Stimulated activated CD8-positive, alpha-beta memory T cell treated with anti-CD3 and anti-CD28 coated beads, Interleukin-4, amount 100 ng/mL, for 4 hours (primary cell): ENCODE measurements around the gene CLINT1.
"Not testable (repeated sequence)": the region's sequence is repeated elsewhere in the genome, so short reads cannot be mapped to it uniquely, and the experiment has no call there.

Experiments used
- DNase-seq, 2 donors: peaks; one replicate each; pipeline ENCODE4 v3.0.0-alpha.2; 2020; ENCODE audit warnings: low read depth in 2 of 2, low spot score in 1 of 2

CLINT1 gene

DNA sequence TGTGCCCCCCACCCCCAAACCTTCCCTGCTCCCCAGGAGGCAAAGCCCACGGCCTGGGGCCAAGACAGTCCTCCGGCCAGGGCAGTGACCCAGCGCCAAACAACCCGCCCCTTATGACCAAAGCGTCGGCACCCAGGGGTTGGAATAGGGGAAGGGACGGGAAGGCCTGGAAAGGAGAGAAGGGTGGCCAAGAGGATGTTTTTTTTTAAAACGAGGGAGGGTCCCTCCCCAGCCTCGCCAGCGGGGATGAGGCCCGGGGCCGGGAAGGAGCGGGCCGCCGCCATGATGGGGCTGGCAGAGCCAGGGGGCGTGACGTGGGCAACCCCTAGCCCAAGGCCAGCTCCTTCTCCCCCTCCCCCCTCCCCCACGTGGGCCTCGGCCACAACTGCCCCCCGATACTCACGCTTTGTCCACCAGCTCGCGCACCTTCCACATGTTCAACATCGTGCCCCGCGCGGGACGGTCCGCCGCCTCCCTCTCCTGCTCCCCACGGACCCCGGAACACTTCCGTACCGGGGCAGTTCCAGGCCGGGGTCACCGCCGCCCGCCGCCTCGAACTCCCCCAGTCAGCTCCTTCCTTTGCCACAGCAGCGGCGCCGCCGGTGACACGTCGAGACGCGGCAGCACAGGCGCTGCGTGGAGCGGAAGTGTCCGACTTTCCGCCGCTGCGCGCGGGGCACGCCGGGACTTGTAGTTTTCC, at the start of gene CLINT1:
Gene CLINT1 (minus strand): TSS at position 619 of the 700 bp plus-strand sequence. CDS start 175 bp downstream, at position 444.
- DNase-seq = peak; percentile 66 to 74

- DNase-seq = no peak
Measured at GRCh38 chr5:157908459-157908858, 49.5 kb upstream of the CLINT1 start.

- DNase-seq = no peak
Measured at GRCh38 chr5:157907479-157907878, 48.5 kb upstream of the CLINT1 start.

GRCh38 chr5:157903117-157903450, 44.1 kb upstream of the CLINT1 start:
- no peak for DNase-seq

GRCh38 chr5:157902449-157903116, 43.6 kb upstream of the CLINT1 start:
- DNase-seq = no peak

GRCh38 chr5:157900644-157901043, 41.7 kb upstream of the CLINT1 start:
- no peak for DNase-seq

GRCh38 chr5:157893611-157894010, 34.7 kb upstream of the CLINT1 start:
- no peak for DNase-seq

DNA sequence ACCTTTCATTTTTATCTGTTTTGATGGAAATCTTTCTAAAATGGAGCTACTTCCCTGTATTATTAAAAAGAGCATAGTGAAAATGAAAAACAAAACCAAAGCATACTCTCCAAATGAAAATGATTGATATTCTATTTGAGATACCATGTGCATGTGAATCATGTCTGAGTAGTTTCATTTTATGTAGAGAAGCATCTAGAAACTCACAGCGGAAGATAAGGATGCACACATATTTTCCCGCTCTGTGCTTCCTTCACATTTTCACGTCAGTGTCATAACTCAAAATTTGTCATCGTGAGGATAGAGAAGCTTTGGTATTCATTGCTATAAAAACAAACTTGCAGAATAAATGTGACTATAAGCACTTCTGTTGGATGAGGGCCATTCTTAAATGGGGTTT, 34.0 kb upstream of the CLINT1 start:
- no peak for DNase-seq

DNA sequence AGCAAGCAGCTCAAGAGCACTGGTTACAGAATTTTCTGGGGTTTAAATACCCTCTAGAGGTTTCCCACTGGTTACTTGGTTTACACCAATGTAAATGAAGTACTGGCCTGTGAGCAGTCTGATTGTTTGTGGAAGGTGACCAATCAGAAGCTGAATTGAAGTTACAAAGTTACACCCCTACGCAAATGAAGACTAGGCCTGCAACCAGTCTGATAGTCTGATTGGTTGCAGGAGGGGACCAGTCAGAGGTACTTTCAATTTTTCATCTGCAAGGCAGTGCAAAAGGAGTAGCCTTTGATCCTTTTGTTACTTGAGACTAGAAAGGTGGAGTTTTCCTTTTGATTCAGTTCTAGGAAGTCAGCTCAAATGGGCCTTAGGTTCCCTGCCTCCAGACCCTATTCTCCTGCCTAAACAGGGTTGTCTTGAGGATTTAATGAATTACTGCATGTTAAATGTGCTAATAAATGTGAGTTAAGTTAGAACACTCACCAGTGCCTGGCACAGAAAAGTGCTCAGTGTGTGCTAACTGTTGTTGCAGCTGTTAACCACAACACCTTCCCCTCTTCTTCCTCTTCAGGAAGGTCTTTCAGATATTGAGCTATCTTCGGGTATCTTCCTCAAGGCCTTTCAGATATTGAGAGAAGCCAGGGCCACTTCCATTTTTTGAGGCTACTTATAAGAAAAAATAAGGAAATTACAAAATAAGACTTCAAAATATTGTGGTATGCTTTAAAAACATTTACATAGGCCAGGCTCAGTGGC, 32.1 kb upstream of the CLINT1 start:
- DNase-seq = no peak

DNA sequence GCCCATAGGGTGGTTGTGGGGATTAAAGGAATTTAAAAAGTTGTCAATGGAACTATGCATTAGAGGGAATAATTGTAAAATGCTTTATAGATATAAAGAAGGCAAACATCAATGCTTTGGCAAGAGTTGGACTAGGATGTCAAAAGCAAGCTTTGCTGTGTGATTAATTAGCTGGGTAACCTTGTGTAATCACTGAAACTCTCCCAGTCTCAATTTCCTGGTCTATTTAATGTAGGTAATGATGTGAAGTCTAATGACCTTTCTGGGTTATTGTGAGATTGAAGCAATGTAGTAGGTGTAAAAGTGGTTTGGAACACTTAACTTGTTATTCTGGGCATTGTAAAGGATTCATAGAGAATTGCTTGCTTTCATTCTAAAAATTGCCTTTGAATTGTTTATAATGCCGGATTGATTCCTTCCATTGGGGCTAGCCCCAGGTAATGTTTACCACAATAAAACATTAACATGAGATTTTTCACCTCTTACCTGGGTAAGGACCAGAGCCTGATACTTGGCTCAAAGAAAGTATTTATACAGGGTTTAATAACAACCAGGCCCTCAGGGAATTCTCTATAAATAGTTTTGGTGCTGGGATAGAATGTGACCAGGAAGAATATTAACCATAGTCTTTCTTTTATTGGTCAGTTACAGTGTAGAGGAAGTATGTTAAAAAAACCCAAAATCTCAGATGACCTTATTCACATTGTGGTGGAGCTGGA, 30.0 kb upstream of the CLINT1 start:
- no peak for DNase-seq

DNA sequence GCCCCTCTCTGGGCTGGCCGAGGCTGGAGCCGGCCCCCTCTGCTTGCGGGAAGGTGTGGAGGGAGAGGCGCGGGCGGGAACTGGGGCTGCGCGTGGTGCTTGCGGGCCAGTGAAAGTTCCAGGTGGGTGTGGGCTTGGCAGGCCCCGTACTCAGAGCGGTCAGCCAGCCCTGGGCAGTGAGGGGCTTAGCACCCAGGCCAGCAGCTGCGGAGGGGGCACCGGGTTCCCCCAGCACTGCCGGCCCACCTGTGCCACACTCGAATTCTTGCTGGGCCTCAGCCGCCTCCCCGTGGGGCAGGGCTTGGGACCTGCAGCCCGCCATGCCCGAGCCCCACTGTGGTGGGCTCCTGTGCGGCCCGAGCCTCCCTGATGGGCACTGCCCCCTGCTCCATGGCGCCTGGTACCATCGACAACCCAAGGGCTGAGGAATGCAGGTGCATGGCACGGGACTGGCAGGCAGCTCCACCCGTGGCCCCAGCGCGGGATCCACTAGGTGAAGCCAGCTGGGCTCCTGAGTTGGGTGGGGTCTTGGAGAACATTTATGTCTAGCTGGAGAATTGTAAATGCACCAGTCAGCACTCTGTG, 27.9 kb upstream of the CLINT1 start:
- no peak for DNase-seq

GRCh38 chr5:157885051-157885450, 26.1 kb upstream of the CLINT1 start:
- DNase-seq = not testable (repeated sequence)

DNA sequence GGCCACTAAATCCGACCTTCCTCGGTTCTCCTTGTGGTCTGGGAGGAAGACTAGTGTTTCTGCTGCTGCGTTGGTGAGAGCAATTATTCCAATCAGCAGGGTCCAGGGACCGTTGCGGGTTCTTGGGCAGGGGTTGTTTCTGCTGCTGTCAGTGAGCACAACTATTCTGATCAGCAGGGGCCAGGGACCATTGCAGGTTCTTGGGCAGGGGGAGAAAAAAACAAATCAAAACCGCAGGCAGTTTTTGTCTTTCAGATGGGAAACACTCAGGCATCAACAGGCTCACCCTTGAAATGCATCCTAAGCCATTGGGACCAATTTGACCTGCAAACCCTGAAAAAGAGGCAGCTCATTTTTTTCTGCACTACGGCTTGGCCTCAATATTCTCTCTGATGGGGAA, 22.6 kb upstream of the CLINT1 start:
- not testable (repeated sequence) for DNase-seq

DNA sequence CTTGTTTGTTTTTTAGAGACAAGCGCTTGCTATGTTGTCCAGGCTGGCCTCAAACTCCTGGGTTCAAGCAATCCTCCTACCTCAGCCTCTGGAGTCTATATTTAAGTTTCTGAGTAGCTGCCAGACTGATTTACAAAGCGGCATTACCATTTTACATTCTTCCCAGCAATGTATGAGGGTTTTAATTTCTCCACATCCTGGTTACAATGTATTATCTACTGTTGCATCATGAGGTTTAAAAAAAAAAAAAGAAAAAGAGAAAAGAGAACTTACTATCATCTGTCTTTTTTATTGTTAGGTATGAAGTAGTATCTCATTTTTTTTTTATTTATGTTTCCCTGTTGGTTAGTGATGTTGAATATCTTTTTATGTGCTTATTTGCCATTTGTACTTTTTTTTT, 18.9 kb upstream of the CLINT1 start:
- no peak for DNase-seq

- DNase-seq = no peak
Measured at GRCh38 chr5:157874861-157875260, 15.9 kb upstream of the CLINT1 start.

GRCh38 chr5:157870837-157871834, 12.2 kb upstream of the CLINT1 start:
- DNase-seq = no peak

GRCh38 chr5:157867751-157868387, 8.9 kb upstream of the CLINT1 start:
- DNase-seq = no peak

DNA sequence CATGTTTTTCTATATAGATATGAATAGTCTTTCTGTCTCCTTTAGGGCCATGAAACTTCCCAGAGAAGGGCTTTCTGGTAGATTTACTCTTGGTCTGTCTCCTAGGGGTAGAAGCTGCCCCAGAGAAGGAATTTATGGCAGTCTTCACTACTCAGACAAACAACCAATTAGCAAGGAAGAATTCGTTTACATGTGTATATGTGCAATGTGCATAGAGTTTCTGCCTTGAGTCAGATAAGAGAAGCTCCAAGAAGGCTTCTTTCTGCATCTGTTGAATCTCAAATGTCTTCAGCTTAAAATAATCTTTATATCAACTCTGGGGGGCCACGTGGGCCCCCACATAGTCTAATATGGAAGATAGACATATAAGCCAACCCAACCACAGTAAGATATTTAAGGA, 7.6 kb upstream of the CLINT1 start:
- DNase-seq = no peak

DNA sequence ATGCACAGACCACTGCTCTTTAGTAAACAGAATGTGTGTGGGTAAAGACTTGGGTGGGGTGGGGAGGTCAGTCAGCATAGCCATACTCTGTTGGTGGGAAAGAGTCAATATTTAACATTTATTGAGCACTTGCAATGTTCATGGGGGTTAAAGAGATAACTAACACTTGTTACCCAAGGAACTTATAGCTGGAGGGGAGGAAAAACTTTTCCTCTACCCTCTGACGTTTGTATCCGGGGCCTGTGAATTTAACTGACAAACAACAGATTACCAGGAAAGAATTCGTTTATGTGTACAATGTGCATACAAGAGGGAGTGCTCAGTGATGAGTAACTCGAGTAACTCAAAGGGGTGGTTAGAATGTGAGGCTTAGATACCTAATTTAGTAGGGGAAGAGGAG, 6.8 kb upstream of the CLINT1 start:
- DNase-seq = no peak

DNA sequence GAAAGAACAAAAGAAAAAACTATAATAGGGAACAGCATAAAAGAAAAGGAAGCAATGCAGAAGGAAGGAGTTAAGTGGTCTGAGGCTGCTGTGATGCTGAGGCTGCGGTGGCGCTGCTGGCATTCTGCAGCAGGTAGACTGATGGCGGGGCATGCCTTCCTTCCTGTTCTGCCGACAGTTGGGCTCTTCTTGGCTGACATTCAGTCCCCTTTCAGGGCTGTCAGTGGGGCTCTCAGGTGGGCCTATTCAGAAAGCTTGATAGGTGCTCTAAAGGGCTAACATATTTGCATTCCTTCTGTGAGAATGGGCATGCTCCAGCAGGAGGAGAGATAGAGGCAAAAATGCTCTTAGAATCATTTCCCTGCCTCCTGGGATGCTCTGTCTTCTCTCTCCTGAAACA, 5.1 kb upstream of the CLINT1 start:
- DNase-seq = no peak
